Measurements from ENCODE around the gene BMF. TPM values are rescaled to one million over a fixed set of nuclear protein-coding genes. Genes with fewer than 3 reads are reported as not detected.
A peak's percentile ranks its signal among the peaks of the same experiment; 100 is the strongest.
"Not testable (repeated sequence)": the region's sequence is repeated elsewhere in the genome, so short reads cannot be mapped to it uniquely, and the experiment has no call there.

The BMF gene
- polyA plus RNA-seq, 5 donors = 43.9 to 55.6 (median 44.3) TPM

- DNase-seq = no peak
Measured at GRCh38 chr15:40130799-40131502, 22.3 kb upstream of the BMF start.

GRCh38 chr15:40130118-40130517 is 21.4 kb upstream of the BMF start:
- DNase-seq = no peak

GRCh38 chr15:40128766-40129660 is 20.3 kb upstream of the BMF start:
- no peak for DNase-seq

GRCh38 chr15:40125950-40126349 is 17.3 kb upstream of the BMF start:
- DNase-seq = no peak

- DNase-seq = not testable (repeated sequence)
Measured at GRCh38 chr15:40124807-40125285, 16.2 kb upstream of the BMF start.

GRCh38 chr15:40124333-40124732 is 15.7 kb upstream of the BMF start:
- DNase-seq = not testable (repeated sequence)

- DNase-seq = not testable (repeated sequence)
Measured at GRCh38 chr15:40123863-40124262, 15.2 kb upstream of the BMF start.

GRCh38 chr15:40122989-40123388 is 14.3 kb upstream of the BMF start:
- DNase-seq = not testable (repeated sequence)

GRCh38 chr15:40121911-40122638 is 13.4 kb upstream of the BMF start:
- DNase-seq = no peak

- DNase-seq = no peak
Measured at GRCh38 chr15:40118473-40118872, 9.8 kb upstream of the BMF start.

GRCh38 chr15:40115670-40116093 is 7.0 kb upstream of the BMF start:
- peak; percentile 17 to 22 for DNase-seq

- not testable (repeated sequence) for DNase-seq
Measured at GRCh38 chr15:40115106-40115505, 6.4 kb upstream of the BMF start.

- no peak for DNase-seq
Measured at GRCh38 chr15:40114218-40114617, 5.5 kb upstream of the BMF start.

- DNase-seq = no peak
Measured at GRCh38 chr15:40112789-40113188, 4.1 kb upstream of the BMF start.

- no peak for DNase-seq
Measured at GRCh38 chr15:40111888-40112287, 3.2 kb upstream of the BMF start.

GRCh38 chr15:40110866-40111550 is 2.3 kb upstream of the BMF start:
- DNase-seq = no peak

- peak in 1 of 2 donors; percentile 86 for DNase-seq
Measured at GRCh38 chr15:40108061-40108854, 421 bp downstream of the BMF start.

- DNase-seq = peak; percentile 77 to 85
Measured at GRCh38 chr15:40106203-40107161, 2.2 kb downstream of the BMF start.

- DNase-seq = no peak
Measured at GRCh38 chr15:40105517-40106202, 3.0 kb downstream of the BMF start.
